Measurements from ENCODE around the gene GCN1. TPM values are rescaled to one million over a fixed set of nuclear protein-coding genes. Genes with fewer than 3 reads are reported as not detected.

GCN1 gene
- polyA plus RNA-seq, 2 of the 4 experiments (the other 2 are of a cell fraction): 43.2 to 64.1 TPM

DNA sequence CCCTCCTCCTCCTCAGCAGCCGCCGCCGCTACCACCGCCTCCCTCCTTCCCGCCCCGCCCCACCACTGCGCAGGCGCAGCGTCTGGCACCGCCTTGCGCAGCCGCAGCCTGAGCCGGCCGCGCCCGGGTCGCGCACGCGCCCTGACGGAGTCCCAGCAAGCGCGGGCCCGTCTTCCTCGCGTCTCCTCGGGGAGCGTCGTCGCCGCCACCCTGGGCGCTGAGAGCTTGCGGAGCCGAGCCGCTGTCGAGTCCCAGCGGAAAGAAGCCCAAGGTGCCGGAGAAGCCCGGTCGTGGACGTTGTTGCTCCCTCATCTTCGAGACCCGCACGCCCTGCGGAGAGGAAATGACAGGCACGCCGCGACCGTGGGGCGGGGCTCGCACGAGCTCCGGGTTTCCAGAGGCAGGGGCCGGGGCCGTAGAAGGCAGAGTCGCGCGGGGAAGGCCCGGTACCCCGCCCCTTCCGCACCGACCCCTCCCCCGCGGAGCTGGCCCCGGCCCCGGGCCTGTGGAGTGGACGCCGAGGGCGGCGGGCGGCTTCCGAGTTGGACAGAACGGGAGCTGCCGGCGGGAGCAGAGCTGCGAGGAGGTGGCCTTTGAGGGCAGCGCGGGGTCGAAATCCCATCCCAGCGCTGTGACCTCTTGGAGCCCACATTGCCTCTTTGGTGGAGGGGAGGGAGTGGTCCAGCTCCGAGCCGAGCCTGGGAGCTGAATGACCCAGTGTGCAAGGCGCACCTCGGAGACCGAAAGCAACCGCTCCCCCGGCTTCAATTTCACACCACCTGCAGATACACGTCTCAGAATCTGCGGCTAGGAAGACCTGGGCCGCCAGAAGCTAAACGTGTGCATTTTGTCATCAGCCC, 77.5 kb downstream of the GCN1 start:
- TF ChIP-seq, protein P1, sequence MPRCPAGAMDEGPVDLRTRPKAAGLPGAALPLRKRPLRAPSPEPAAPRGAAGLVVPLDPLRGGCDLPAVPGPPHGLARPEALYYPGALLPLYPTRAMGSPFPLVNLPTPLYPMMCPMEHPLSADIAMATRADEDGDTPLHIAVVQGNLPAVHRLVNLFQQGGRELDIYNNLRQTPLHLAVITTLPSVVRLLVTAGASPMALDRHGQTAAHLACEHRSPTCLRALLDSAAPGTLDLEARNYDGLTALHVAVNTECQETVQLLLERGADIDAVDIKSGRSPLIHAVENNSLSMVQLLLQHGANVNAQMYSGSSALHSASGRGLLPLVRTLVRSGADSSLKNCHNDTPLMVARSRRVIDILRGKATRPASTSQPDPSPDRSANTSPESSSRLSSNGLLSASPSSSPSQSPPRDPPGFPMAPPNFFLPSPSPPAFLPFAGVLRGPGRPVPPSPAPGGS (IDR thresholded peaks at IDR 0.05): peak; percentile 77; the same call in 1 of the 3 replicates
- TF ChIP-seq CBX2 (IDR thresholded peaks at IDR 0.05; ENCODE audit: borderline replicate concordance, low read depth) (no peak), BHLHE40 (IDR thresholded peaks at IDR 0.05; ENCODE audit: low read depth, low read length) (no peak), MYC (IDR thresholded peaks at IDR 0.05; ENCODE audit: borderline replicate concordance, low read length) (peak; percentile 45; the same call in 1 of the 2 replicates), GATA3 (IDR thresholded peaks at IDR 0.05; ENCODE audit: borderline replicate concordance) (no peak), EHMT2 (IDR thresholded peaks at IDR 0.05; ENCODE audit: low read depth) (no peak), NR3C1 (IDR thresholded peaks at IDR 0.05) (no peak), PHF8 (IDR thresholded peaks at IDR 0.05; ENCODE audit: borderline replicate concordance, low read depth) (peak; percentile 49), JUN (IDR thresholded peaks at IDR 0.05) (peak; percentile 69 to 91; a peak in 3 of 5 replicates), KDM1A (IDR thresholded peaks at IDR 0.05; ENCODE audit: low read depth) (no peak), RFX5 (IDR thresholded peaks at IDR 0.05) (no peak), HOXB5 (CRISPR knock-in tag; IDR thresholded peaks at IDR 0.05) (no peak), CHD2 (IDR thresholded peaks at IDR 0.05; ENCODE audit: low read length, partially characterized antibody) (no peak), POLR2A (IDR thresholded peaks at IDR 0.05; ENCODE audit: low read length) (peak; percentile 90), NFE2L2 (conservative IDR thresholded peaks at IDR 0.05; ENCODE audit: low read length) (no peak), RAD21 (conservative IDR thresholded peaks at IDR 0.05 in 1 of 2, IDR thresholded peaks at IDR 0.05 in 1 of 2) (no peak)
- TF ChIP-seq, protein P2, sequence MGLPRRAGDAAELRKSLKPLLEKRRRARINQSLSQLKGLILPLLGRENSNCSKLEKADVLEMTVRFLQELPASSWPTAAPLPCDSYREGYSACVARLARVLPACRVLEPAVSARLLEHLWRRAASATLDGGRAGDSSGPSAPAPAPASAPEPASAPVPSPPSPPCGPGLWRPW (IDR thresholded peaks at IDR 0.05): no peak
- TF ChIP-seq, protein P3, sequence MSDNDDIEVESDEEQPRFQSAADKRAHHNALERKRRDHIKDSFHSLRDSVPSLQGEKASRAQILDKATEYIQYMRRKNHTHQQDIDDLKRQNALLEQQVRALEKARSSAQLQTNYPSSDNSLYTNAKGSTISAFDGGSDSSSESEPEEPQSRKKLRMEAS (IDR thresholded peaks at IDR 0.05): peak; percentile 94
- TF ChIP-seq, protein P4, sequence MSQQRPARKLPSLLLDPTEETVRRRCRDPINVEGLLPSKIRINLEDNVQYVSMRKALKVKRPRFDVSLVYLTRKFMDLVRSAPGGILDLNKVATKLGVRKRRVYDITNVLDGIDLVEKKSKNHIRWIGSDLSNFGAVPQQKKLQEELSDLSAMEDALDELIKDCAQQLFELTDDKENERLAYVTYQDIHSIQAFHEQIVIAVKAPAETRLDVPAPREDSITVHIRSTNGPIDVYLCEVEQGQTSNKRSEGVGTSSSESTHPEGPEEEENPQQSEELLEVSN (IDR thresholded peaks at IDR 0.05; ENCODE audit: borderline replicate concordance, low read depth): peak; percentile 89
- TF ChIP-seq, protein P5, sequence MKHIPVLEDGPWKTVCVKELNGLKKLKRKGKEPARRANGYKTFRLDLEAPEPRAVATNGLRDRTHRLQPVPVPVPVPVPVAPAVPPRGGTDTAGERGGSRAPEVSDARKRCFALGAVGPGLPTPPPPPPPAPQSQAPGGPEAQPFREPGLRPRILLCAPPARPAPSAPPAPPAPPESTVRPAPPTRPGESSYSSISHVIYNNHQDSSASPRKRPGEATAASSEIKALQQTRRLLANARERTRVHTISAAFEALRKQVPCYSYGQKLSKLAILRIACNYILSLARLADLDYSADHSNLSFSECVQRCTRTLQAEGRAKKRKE (CRISPR knock-in tag; IDR thresholded peaks at IDR 0.05; ENCODE audit: low read depth): no peak
- DNase-seq (ENCODE audit: low read depth in 1 of 2, low spot score in 1 of 2): peak; percentile 39 to 96
- no peak for FAIRE-seq
- WGBS (ENCODE audit: missing lambda C conversion rate): 1% methylated on average over 30 of the region's 91 CpGs
- Histone ChIP-seq H3K27ac (peak overlapping the region; percentile 95 to 97), H3K9me3 (no peaks in the 10 kb centered on the region), H3K4me3 (peak overlapping the region; percentile 96), H3K4me1 (peaks cover 33% of the 10 kb centered on the region), H3K4me2 (peak overlapping the region; percentile 81)
- ATAC-seq: peak; percentile 67 to 79
- ChIA-PET CTCF (interaction anchor here (0.6 to 1.7 kb wide), 5 partner anchors 10 to 56 kb away, joined by 3 to 4 read pairs (median 3); no protein-coding TSS in a partner anchor), POLR2A (interaction anchor here (0.6 to 5.2 kb wide), 8 partner anchors 9 to 175 kb away, joined by 3 to 60 read pairs (median 4); partner anchors contain the start of genes RNU4-1, RNU4-2 and RPLP0)

DNA sequence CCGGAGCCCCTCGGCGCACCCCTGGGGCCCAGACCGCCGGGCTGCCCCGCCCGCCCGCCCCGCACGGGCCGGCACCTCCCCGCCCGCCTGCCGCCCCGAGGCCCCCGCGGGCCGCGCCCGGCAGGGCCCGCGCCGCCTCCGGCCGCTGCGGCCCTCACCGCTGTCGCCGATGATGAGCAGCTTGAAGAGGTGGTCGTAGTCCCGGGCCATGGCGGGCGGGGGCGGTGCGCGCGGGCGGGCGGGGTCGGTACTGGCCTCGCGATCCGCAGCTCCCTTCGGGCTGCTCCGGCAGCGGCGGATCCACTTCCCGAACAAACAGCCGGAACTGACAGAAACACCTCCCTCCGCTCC, 78.1 kb downstream of the GCN1 start, which contains the start of gene RAB35:
TSS of gene RAB35 (minus strand) at position 313 of the 351 bp plus-strand sequence. CDS start at position 210, 103 bp downstream.
- POLR2A ChIA-PET: interaction anchor here (0.9 to 5.2 kb wide), 5 partner anchors 9 to 176 kb away, joined by 3 to 60 read pairs (median 9); partner anchors contain the start of genes RNU4-1, RNU4-2 and RPLP0
- whole genome bisulfite sequencing (ENCODE audit: missing lambda C conversion rate): no CpG with 5 or more reads among the region's 50 CpGs
- Histone ChIP-seq H3K4me2 (peak within 1 kb of the TSS; percentile 94), H3K4me3 (peak within 1 kb of the TSS; percentile 96), H3K4me1 (peaks cover 33% of the 10 kb centered on the region), H3K9me3 (no peaks in the 10 kb centered on the region), H3K27ac (peak within 1 kb of the TSS; percentile 95 to 97)
- no peak; a peak in 1 of 6 replicates for ATAC-seq
- FAIRE-seq: no peak
- no peak for TF ChIP-seq POLR2AphosphoS2 (conservative IDR thresholded peaks at IDR 0.05; ENCODE audit: low read length)
- DNase-seq (ENCODE audit: low read depth in 1 of 2, low spot score in 1 of 2): peak in 1 of 2 experiments; percentile 96
- CTCF ChIA-PET: interaction anchor here (0.6 to 1.4 kb wide), 3 partner anchors 10 to 56 kb away, joined by 3 to 4 read pairs (median 3); no protein-coding TSS in a partner anchor
